Uterus (tissue), 2 donors: ENCODE results near the gene LRRC37A3.
"Not testable (repeated sequence)": the region's sequence is repeated elsewhere in the genome, so short reads cannot be mapped to it uniquely, and the experiment has no call there.

Experiments
- CTCF ChIP-seq, 4 experiments: fragments of 200-600 bp in 2 of 4; fragments of 450-650 bp in 2 of 4; sonication (generic) in 2 of 4; IDR thresholded peaks; one replicate each; pipeline ENCODE4 v1.5.1; 2016 to 2019; ENCODE audit warnings: antibody characterized with exemption in 4 of 4, mild to moderate bottlenecking in 2 of 4, moderate library complexity in 1 of 4
- POLR2A ChIP-seq, 2 donors: fragments of 450-650 bp; IDR thresholded peaks; one replicate each; pipeline ENCODE4 v1.6.1; 2016; ENCODE audit warnings: antibody characterized with exemption in 2 of 2, mild to moderate bottlenecking in 1 of 2, moderate library complexity in 1 of 2

GRCh38 chr17:64808178-64808977 lies 110.9 kb downstream of the LRRC37A3 start:
- TF ChIP-seq CTCF, POLR2A (IDR thresholded peaks at IDR 0.05): not testable (repeated sequence)
